Body of pancreas (tissue), 4 donors: ENCODE data around the gene WNT7B.

Source experiments
- CTCF ChIP-seq, 7 experiments: fragments of 450-650 bp in 4 of 7; fragments of 200-600 bp in 3 of 7; sonication (generic) in 3 of 7; IDR thresholded peaks; one replicate each; pipeline ENCODE4 v1.5.1; 2016 to 2019; ENCODE audit warnings: antibody characterized with exemption in 7 of 7
- POLR2A ChIP-seq, 3 donors: fragments of 450-650 bp; IDR thresholded peaks; one replicate each; pipeline ENCODE4 v1.6.1; 2016; ENCODE audit warnings: antibody characterized with exemption in 3 of 3, mild to moderate bottlenecking in 2 of 3

GRCh38 chr22:45984316-45984916 lies 7.5 kb upstream of the WNT7B start:
- TF ChIP-seq POLR2A (IDR thresholded peaks at IDR 0.05) (no peak), CTCF (IDR thresholded peaks at IDR 0.05) (no peak)
